NCI-H187 (cell line): ENCODE results near the gene ITPRID1.
"Not testable (repeated sequence)": the region's sequence is repeated elsewhere in the genome, so short reads cannot be mapped to it uniquely, and the experiment has no call there.

Experiments used
- DNase-seq, 2 experiments: peaks; one replicate each; lab custom pipeline; 2025; lab: John Stamatoyannopoulos, UW

The ITPRID1 gene

DNA sequence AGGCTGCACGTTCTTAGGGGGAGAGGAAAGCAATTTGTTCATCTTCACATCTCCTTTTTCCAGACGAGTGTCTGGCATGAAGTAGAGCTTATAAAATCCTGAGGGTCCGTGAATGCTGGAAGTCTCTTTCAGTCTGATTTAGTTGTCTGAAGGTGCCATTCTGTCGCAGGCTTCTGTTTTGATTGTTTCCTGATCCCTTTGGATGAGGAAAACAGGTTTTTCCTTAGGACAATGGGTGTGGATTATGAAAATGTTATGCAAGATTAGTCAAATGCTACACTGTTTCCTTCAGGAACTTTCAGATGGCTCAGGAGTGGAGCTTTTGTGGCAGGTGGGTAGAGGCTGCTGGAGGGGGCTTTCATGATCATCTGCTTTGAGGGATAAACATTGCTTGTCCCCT is at the start of gene ITPRID1:
ITPRID1 (plus strand) TSS at position 301 of the 400 bp plus-strand sequence. CDS start 38,935 bp downstream, outside the sequence.
- no peak for DNase-seq

DNA sequence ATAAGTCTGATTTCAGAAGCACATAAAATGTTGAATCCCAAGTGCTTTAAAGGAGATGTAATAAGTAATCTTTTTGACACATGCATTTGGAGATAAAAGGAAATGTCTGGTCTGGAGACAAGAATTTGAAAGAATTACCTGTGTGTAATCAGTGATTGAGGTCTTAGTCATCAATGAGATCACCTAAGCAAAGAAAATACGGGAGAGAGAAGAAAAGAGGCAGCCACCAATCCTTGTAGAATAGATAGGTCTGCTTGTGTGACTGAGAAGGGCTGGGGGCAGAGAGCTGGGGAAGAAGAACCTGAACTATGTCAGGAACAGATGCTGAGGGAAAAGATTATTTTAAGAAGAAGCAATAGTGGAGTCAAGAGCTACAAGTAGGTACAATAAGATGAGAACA is 49.3 kb upstream of the ITPRID1 start:
- no peak for DNase-seq

DNA sequence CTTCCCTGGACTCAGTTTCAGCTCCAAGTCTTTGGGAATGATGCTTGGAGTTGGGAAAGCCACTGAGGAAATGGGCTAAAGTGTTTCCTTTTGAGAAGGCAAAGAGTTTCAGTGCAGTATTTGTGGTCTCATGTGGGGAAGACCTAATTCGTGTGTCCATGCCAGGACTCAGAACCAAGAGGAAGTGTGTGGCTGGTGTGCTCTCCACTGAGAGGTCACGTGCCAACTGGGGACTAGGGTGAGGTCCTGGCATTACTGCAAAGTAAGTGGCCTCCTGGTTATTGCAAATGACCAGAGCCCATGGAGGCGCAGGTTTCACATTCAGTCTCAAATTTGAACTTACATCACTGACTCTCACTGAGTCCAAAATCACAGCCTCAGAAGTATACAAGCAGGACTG is 48.6 kb upstream of the ITPRID1 start:
- DNase-seq, result no peak

DNA sequence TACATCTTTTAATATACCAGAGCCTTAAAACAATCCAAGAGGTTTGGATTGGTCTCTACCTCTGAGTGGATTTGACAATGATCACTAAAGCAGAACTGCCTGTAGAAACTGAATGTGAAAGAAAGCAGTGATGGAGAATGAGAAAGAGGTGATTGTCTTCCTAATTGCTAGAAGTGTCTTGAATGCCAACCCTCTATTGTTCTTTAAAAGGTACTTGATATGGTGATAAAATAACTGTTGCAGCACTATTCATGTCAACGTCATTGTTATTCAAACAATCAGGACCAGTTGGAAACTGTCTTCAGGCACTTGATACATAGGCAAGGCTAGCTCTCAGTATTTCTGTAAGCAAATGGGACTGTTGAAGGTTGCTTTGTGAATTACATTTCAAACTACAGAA is 47.9 kb upstream of the ITPRID1 start:
- no peak for DNase-seq

DNA sequence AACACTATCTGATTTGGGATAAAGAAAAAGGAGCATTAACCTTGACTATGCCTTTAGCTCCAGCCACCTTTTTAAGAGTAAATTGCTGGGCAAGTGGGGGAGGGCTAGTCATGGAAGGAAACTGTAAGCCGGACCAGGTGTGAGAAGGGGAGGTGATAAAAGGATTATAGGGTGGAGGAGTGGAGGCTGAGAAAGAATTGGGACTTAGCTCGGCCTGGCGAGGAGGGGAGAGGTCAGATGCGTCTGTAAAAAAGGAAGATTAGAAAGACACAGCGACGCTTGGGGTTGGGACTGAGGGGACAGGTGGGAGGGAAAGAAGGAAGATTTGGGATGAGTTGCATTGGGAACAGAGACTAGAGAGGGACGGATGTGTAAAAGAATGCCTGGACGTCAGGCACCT is 43.0 kb upstream of the ITPRID1 start:
- DNase-seq, result not testable (repeated sequence)

DNA sequence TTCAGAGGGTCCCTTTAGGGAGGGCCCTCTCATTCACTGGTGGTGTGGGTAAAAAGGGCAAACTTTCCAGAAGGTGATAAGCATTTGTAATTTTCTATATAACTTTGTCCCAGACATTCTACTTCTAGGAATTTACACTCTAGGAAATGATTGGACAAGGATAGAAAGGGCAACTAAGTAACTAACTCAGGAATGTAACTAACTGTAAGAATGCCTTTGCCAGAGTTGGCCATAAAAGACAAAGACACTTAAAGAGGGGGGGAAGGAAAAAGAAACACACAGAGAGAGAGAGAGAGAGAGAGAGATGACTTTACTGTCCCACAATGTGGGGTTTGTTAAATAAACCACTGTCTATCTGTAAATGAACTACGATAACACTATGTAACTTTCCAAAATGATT is 38.5 kb upstream of the ITPRID1 start:
- DNase-seq, result no peak

DNA sequence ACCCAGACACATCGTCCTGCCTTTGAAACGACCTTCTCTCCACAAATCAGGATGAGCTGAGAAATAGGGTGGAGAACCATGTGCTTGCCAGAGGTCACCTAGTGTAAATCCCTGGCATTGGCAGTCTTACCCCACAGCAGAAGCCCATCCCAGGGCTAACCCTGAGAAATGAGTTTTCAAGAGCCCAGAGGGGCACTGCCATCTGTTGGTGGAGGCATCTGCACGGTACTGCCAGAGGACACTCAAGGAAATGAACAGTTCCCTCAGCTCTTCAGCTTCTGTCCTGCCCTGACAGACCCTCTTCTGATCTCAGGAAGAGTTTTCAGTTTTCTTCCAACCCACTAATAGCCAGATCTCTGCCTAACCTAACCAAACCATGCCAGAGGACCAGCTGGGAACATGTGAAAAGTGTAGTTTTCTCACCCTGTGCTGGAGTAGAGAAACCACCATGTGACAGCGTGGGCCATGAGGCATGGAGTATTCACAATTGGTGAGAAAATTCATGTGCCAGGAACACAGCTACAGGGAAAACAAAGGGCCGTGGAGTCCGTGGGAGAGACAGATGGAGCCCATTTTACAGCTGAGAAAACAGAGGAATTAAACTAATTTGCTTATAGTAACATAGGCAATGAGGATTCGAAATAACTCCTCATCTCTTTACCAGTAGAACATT is 37.7 kb upstream of the ITPRID1 start:
- DNase-seq, result no peak

DNA sequence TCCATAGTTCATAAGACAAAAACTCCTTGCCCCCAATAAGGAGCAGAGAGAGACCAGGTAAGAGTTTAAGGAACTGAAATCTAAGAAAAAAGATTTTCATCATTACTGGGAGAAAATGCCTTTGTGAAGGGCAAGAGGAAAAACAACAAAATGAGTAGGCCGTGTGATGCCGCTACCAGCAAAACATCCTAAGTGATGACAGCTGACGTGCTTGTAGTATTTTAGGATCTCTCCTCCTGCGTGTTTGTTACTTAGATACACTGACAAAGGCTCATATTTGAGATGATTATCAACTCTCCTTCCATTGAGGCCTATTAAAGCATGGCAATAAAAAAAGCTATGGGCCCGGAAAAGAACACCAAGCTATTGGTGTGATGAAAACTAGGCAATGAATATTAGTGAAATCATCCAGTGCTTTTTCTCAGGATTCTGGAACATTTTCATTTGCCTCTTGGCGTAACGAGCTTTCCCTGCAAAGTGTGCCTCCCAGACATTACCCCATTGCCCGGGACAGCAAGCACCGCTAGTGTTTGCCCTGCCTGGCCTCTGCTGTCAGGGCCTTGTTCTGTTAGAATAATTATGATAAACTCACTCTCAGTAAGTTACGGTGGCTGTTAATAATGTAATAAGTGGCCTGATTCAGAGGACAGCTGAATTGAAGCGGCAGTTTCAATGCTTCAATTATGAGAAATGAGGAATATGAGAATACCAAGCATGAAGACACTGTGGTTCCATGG is 36.8 kb upstream of the ITPRID1 start:
- DNase-seq, result no peak

DNA sequence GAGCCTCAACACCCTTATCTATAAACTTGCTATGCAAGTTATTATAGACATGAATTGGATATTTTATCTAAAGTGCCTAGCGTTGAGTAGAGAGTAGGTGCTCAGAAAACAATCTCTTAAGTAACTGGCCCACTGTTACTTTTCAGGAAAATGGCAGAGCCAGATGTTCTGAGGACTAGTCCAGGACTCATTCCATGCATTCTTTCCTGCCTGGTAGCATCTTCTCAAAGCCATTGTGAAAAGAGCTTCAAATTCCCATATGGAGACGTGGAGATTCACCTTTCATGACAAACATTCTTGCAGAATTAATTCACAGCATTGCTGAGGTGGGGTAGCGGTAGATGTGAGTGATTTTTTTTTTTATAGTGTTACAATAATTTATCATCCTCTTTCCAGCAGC is 35.9 kb upstream of the ITPRID1 start:
- no peak for DNase-seq

DNA sequence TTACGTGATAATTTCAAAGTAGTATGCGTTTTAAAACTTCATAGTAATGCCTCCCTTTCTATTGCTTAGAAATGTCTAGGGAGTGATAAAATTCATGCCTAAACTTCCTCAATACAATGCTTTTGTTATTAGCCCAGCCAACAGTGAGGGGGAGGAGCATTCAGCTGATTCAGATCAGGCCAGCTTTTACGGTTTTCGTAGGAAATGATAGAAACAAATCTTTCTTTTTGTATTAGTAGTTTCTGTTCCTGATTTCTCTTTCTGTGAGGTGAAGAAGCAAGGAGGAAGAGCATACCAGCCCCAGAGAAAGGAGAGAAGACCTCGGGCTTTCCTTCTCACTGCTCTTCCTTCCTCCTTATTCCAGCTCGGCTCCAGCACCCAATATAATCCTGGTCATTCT is 35.2 kb upstream of the ITPRID1 start:
- DNase-seq, result no peak

DNA sequence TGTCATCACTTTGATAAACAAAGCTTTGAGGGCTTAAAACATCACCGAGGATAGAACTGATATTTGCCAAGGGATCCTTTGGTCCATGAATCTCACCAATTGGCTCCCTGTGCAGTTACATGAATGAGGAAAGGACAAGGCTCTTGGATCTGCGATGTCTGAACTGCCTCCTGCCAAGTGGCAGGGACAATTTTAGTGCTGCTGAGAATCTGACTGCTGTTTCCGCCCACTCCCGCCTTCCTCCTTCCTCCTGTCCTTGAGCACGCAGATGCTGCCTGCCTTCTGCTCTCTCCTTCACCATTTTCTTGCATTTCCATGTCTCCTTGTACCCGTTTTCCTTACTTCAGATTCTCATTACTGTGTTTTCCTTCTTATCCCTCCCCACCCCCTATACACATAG is 26.8 kb upstream of the ITPRID1 start:
- DNase-seq, result no peak

DNA sequence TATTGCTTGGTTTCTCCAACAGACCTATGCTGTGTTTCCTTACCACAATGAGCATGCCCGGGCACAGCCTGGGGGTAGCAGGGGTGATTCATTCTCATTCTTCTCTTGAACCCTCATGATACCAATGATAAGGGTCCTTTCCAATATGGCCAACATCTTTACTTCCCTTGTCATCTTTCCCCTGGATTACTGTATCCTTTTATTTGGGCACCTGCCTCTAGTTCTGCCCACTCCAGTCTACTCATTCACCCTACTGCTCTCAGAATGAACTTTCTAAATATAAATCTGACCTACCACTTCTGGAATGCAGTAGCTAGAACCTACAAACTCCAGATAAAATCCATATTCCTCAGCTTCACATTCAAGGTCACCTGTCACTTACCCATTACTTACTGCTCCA is 26.4 kb upstream of the ITPRID1 start:
- DNase-seq, result no peak

DNA sequence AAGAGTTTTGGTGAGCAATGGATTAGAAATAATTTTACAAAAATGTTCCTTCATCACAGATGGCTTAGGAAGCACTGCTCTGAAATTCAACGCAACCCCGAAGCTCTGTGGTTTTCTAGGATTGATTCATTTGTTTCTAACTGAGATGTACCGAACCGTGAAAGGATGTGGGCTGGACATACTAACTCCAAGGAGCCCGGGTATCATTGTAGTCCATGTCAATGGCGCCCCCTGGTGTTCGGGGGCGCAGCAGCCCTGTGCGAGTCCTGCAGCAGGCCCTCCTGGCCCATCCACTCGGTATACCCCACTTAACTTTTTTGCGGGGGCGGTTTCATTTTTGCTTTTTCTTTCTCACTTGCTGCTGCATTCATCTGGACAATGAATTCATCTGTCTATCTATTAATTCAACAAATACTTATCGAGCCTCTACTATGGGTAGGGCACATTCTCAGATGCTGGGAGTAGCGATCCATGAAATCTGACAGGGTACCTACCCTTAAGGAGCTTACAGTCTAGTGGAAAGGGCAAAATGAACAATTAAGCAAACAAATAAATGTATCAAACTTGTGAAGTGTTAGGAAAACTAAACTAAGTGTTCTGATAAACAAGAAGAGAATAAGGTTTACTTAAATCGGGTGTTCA is 25.2 kb upstream of the ITPRID1 start:
- DNase-seq, result peak; percentile 13 to 61

DNA sequence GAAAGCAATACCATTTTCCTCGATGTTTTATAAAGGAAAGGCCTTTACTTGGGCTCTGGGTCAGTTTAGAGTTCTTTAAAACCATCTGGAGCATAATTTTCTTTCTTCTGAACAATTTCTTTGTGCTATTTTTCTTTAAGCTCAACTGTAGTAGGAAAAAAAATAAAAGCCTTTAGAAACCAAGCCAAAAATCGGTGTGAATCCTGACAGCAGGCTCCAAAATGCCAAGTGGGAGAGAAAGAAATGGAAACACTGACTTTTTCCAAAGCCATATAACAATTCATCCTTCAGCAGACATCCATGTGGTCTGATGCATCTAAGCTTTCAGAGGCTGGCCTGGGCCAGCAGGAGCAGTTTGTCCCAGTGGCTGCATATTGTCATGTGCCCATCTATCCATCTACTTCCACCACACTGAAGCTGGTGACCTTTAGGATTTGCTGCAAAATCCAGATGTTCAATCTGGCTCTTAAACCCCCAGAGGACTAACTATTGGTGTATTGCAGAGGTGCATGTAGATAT is 23.0 kb upstream of the ITPRID1 start:
- DNase-seq, result no peak

DNA sequence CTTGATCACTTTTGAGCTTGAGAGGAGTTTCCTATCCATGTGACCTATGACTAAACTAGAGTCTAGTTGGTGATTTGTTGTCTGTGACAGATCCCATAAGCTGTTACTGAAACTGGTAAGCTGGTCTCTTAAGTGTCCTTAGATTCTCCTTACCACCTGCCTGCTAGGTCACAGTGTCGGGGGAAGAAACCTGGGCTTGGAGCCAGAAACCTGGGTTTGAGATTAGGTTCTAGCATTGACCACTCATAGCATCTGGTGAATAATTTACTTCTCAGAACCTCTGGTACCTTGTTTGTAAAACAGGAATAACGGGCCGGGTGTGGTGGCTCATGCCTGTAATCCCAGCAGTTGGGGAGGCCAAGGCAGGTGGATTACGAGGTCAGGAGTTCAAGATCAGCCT is 21.8 kb upstream of the ITPRID1 start:
- no peak for DNase-seq

DNA sequence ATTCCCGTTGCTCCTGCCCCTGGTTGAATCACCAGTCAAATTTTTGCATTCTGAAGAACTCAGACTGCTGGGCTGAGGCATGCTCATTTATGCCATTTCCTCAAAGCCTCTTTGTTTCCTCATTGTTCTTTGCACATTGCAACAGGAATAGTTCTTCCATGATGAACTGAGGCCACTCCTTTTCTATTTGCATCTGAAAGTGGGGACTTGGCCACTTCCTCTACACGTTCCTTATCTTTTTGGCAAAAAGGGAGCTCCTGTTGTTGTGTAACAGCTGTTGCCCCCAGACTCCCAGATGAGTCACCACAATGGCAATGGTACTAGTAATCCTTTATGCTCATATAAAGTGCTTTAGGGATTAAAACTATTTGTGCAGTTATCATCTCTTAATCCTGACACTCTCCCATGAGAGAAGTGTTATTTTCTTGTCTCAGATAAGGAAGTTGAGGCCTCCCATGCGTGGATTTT is 20.1 kb upstream of the ITPRID1 start:
- DNase-seq, result no peak

DNA sequence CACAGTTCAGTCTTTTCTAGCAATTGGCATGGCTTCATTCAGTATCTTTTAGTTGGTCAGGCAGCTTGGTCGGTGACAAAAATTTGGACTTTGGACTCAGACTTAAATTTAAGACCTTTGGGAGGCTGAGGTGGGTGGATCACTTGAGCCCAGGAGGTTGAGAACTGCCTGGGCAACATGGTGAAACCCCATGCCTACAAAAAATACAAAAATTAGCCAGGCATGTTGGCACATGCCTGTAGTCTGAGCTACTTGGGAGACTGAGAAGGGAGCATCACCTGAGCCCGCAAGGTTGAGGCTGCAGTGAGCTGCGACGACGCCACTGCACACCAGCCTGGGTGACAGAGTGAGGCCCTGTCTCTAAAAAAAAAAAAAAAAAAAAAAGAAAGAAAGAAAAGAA is 19.5 kb upstream of the ITPRID1 start:
- DNase-seq, result no peak

DNA sequence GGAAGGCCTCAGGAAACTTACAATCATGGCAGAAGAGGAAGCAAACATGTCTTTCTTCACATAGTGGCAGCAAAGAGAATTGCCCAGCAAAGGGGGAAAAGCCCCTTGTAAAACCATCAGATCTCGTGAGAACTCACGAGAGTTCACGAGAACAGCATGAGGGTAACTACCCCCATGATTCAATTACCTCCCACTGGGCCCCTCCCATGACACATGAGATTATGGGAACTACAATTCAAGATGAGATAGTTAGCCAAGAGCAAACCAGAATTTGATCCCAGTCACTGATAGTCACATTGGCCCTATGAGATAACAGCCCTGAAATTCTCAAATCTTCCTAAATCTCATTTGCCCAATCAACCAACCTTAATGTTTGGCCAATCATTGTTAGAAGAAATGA is 18.2 kb upstream of the ITPRID1 start:
- no peak for DNase-seq

DNA sequence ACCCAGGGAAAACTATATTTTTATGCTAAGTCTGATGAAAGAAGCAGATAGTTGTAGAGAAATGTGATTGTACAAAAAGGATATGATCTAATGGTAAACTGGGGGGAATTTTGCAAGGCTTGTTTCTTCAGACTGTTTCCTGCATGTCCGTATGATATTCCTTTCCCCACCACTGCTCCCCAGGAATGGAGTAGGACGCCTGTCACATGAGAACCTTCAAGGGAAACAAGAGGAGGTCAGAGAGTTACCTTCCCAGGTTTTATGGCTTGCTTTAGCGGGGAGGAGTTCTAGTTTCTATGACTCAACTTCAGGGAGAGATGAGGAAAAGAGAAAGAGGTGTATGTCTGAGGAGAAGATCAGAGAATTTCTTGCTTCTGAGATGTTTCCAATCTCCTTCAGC is 16.4 kb upstream of the ITPRID1 start:
- DNase-seq, result no peak

DNA sequence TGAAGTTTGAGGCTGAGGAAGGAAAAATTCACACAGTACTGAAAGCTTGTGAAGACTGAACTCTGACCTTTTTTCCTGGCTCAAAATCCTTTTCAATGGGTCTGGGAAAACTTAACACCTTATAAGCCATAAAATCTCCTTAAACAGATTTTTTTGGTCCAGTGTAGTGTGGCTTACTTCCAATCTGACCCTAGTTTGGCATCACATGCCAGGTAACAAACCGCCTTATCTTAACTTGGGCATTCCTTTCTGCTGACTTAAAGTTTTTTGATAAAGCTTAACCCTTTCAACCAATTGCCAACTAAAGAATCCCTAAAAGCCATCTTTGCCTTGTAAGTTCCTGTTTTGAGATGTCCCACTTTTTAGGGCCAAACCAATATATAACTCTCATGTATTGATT is 13.2 kb upstream of the ITPRID1 start:
- DNase-seq, result no peak

DNA sequence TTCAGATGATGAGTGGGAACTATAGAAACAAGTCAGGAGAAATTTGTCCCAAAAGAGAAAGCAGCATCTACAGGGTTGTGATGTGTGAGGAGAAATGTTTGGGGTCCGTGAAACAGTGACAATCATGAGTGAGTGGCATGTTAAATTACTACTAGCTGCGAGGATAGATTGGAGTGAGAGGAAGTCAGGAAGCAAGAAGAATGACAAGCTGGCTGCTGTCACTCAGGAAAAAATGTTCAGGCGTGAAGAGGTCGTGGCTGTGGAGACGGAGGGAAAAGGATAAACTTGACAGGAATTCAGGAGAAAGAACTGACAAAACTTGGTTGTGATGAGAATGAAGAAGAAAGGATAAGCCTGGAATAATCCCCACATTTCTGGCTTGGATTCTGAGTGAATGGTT is 5.1 kb upstream of the ITPRID1 start:
- no peak for DNase-seq

DNA sequence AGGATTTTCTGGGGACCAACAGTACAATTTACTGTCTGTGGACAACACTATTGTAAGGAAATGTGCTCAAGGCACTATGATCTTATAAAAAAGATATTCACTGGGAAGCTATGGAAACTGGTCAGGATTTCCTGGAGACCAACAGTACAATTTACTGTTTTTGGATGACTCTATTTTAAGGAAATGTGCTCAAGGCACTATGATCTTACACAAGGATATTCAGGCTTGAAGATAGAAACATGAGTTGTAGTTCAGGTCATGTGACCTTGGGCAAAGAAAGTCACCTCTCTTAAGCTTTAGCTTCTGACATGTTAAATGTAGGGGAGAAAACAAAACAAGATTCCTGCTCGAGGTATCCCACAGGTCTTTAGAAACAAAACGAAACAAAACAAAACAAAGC is 1.7 kb upstream of the ITPRID1 start:
- DNase-seq, result no peak
